Activated CD8-positive, alpha-beta memory T cell treated with anti-CD3 and anti-CD28 coated beads, Interleukin-2, amount 50 U/mL, for 24 hours (primary cell): ENCODE measurements around the gene EHD4.

Experiments used
- DNase-seq: peaks from one replicate; pipeline ENCODE4 v3.0.0-alpha.2; 2020; ENCODE audit errors: extremely low read depth

Gene EHD4

GRCh38 chr15:41881086-41881485, 91.3 kb downstream of the EHD4 start:
- no peak for DNase-seq

GRCh38 chr15:41880156-41880877, 92.0 kb downstream of the EHD4 start:
- DNase-seq, result no peak

GRCh38 chr15:41879321-41879845, 93.0 kb downstream of the EHD4 start:
- DNase-seq, result no peak

- no peak for DNase-seq
Observed at GRCh38 chr15:41878355-41878699, 94.0 kb downstream of the EHD4 start.

GRCh38 chr15:41877631-41878354, 94.6 kb downstream of the EHD4 start:
- DNase-seq, result no peak

- DNase-seq, result no peak
Observed at GRCh38 chr15:41876689-41877088, 95.7 kb downstream of the EHD4 start.

- no peak for DNase-seq
Observed at GRCh38 chr15:41876007-41876406, 96.3 kb downstream of the EHD4 start.

GRCh38 chr15:41874736-41875135, 97.6 kb downstream of the EHD4 start:
- DNase-seq, result no peak

GRCh38 chr15:41873711-41874110, 98.6 kb downstream of the EHD4 start:
- no peak for DNase-seq

GRCh38 chr15:41872166-41872747, 100.1 kb downstream of the EHD4 start:
- DNase-seq, result no peak

- DNase-seq, result no peak
Observed at GRCh38 chr15:41871175-41871905, 101.0 kb downstream of the EHD4 start.

- DNase-seq, result peak; percentile 13
Observed at GRCh38 chr15:41870689-41871081, 101.7 kb downstream of the EHD4 start.

GRCh38 chr15:41869770-41870688, 102.3 kb downstream of the EHD4 start:
- no peak for DNase-seq

- no peak for DNase-seq
Observed at GRCh38 chr15:41868321-41868720, 104.0 kb downstream of the EHD4 start.

- no peak for DNase-seq
Observed at GRCh38 chr15:41866872-41867579, 105.3 kb downstream of the EHD4 start.

GRCh38 chr15:41866263-41866703, 106.1 kb downstream of the EHD4 start:
- DNase-seq, result no peak

GRCh38 chr15:41865490-41866055, 106.8 kb downstream of the EHD4 start:
- no peak for DNase-seq

GRCh38 chr15:41862515-41863116, 109.7 kb downstream of the EHD4 start:
- DNase-seq, result no peak

- DNase-seq, result no peak
Observed at GRCh38 chr15:41861736-41862356, 110.5 kb downstream of the EHD4 start.
